ENCODE measurements around the gene RXRA. TPM values are rescaled to one million over a fixed set of nuclear protein-coding genes. Genes with fewer than 3 reads are reported as not detected.

Gene RXRA
- total RNA-seq, 3 donors from 2014 or later: 31.0 to 63.0 (median 31.5) TPM

GRCh38 chr9:134444038-134444315 lies 117.7 kb downstream of the RXRA start:
- DNase-seq (ENCODE audit: low spot score in 2 of 2): no peak
- intact Hi-C loops (cut with DNase I; ENCODE audit: low total_unique reads): no loop called here
- H3K27ac ChIP-seq: peak overlapping the region in 1 of 2 donors; percentile 44
- H3K4me3 ChIP-seq: no peak overlapping the region
- TF ChIP-seq CTCF (IDR thresholded peaks at IDR 0.05): no peak
- TF ChIP-seq POLR2AphosphoS5 (IDR thresholded peaks at IDR 0.05): no peak
- no peak for TF ChIP-seq POLR2A (IDR thresholded peaks at IDR 0.05)
- no peaks in the 10 kb centered on the region for H3K36me3 ChIP-seq
- H3K9me3 ChIP-seq: peaks cover 4 to 9% of the 10 kb centered on the region in 2 donors
- peaks cover 0 to 6% of the 10 kb centered on the region in 2 donors for H3K27me3 ChIP-seq
- H3K4me1 ChIP-seq: peaks cover 11 to 13% of the 10 kb centered on the region in 2 donors

DNA sequence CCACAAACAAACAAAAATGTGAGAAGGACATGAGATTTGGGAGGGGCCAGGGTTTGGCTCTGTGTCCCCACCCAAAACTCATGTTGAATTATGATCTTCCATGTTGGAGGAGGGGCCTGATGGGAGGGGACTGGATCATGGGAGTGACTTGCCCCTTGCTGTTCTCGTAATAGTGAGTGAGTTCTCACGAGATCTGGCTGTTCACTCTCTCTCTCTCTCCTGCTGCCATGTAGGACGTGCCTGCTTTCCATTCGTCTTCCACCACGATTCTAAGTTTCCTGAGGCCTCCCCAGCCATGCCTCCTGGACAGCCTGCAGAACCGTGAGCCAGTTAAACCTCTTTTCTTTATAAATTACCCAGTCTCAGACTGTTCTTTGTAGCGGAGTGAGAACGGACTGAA lies 118.7 kb downstream of the RXRA start:
- Histone ChIP-seq H3K9me3 (peaks cover 7 to 12% of the 10 kb centered on the region in 2 donors), H3K27me3 (peaks cover 0 to 6% of the 10 kb centered on the region in 2 donors), H3K36me3 (no peaks in the 10 kb centered on the region), H3K4me3 (no peak overlapping the region), H3K4me1 (peaks cover 11 to 13% of the 10 kb centered on the region in 2 donors), H3K27ac (no peak overlapping the region)
- DNase-seq (ENCODE audit: low spot score in 2 of 2): no peak
- intact Hi-C loops (cut with DNase I; ENCODE audit: low total_unique reads): no loop called here
- TF ChIP-seq POLR2A (IDR thresholded peaks at IDR 0.05) (no peak), CTCF (IDR thresholded peaks at IDR 0.05) (no peak), POLR2AphosphoS5 (IDR thresholded peaks at IDR 0.05) (no peak)

- Histone ChIP-seq H3K36me3 (no peaks in the 10 kb centered on the region), H3K4me1 (no peaks in the 10 kb centered on the region), H3K27ac (no peak overlapping the region), H3K4me3 (no peak overlapping the region), H3K9me3 (peaks cover 7 to 12% of the 10 kb centered on the region in 2 donors), H3K27me3 (no peaks in the 10 kb centered on the region)
- TF ChIP-seq POLR2AphosphoS5 (IDR thresholded peaks at IDR 0.05) (peak in 2 of 3 donors; percentile 37), CTCF (IDR thresholded peaks at IDR 0.05) (peak; percentile 72 to 97 (median 90)), POLR2A (IDR thresholded peaks at IDR 0.05) (no peak)
- peak; percentile 92 to 94 for DNase-seq (ENCODE audit: low spot score in 2 of 2)
- intact Hi-C loops (cut with DNase I; ENCODE audit: low total_unique reads): no loop called here
These were observed 123.1 kb downstream of the RXRA start for GRCh38 chr9:134449180-134449916.

GRCh38 chr9:134451700-134452458 lies 125.6 kb downstream of the RXRA start:
- H3K27me3 ChIP-seq: no peaks in the 10 kb centered on the region
- DNase-seq (ENCODE audit: low spot score in 2 of 2): no peak
- H3K27ac ChIP-seq: no peak overlapping the region
- peaks cover 5 to 12% of the 10 kb centered on the region in 2 donors for H3K4me1 ChIP-seq
- TF ChIP-seq CTCF (IDR thresholded peaks at IDR 0.05): no peak
- TF ChIP-seq POLR2A (IDR thresholded peaks at IDR 0.05): no peak
- no peak for TF ChIP-seq POLR2AphosphoS5 (IDR thresholded peaks at IDR 0.05)
- no peak overlapping the region for H3K4me3 ChIP-seq
- intact Hi-C loops (cut with DNase I; ENCODE audit: low total_unique reads): loop anchor here (10.0 kb wide), 1 partner anchor 283 kb away; no protein-coding TSS in a partner anchor
- H3K9me3 ChIP-seq: peaks cover 7 to 12% of the 10 kb centered on the region in 2 donors
- no peaks in the 10 kb centered on the region for H3K36me3 ChIP-seq

DNA sequence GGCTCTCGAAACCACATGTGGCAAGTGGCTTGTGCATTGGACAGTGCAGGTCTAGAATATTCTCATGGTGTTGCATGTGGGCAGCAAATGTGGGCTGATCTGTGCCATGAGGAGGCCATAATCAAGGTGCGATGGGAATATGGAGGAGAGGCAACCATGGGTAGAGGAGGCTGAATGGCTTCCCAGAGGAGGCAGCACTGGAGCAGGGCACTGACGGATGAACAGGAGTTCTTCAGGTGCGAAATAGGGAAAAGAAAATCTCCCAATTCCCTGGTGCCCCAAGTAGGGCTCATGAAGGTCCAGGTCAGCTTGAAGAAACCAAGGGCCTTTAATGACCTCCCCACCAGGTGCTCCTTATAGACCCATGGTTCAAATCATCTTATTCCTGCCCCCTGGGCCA lies 126.5 kb downstream of the RXRA start:
- no peak overlapping the region for H3K4me3 ChIP-seq
- intact Hi-C loops (cut with DNase I; ENCODE audit: low total_unique reads): loop anchor here (10.0 kb wide), 1 partner anchor 282 kb away; no protein-coding TSS in a partner anchor
- H3K27ac ChIP-seq: no peak overlapping the region
- peaks cover 7 to 15% of the 10 kb centered on the region in 2 donors for H3K4me1 ChIP-seq
- no peaks in the 10 kb centered on the region for H3K36me3 ChIP-seq
- no peak for TF ChIP-seq CTCF (IDR thresholded peaks at IDR 0.05)
- TF ChIP-seq POLR2A (IDR thresholded peaks at IDR 0.05): no peak
- H3K9me3 ChIP-seq: peaks cover 7 to 12% of the 10 kb centered on the region in 2 donors
- H3K27me3 ChIP-seq: no peaks in the 10 kb centered on the region
- no peak for DNase-seq (ENCODE audit: low spot score in 2 of 2)
